ENCODE results near the gene IFI35.

The IFI35 gene

DNA sequence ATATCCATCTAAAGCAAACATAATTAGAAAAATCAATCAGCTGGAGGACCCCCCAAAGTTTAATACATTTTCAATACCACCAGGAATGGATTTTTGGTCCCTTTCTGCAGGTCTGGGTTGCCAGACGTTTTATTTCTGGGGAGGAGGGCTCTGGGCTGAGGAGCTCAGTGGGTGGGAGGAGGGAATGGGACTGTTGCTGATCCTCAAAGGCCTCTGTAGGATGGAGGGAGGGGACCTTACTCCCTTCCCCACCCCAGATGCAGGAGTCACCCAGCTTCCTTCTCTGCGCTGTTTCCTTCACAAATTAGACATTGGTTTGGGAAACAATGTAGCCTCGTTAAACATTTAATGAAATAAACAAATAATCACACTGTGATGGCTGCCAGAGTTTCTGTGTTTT, 25.1 kb downstream of the IFI35 start:
- Mint-ChIP-seq H3K9me3 (no peaks in the 10 kb centered on the region), H3K27ac (no peak overlapping the region), H3K4me3 (no peak overlapping the region), H3K4me1 (peaks cover 41% of the 10 kb centered on the region), H3K27me3 (ENCODE audit: low read depth) (no peaks in the 10 kb centered on the region), H3K36me3 (ENCODE audit: low read depth) (no peaks in the 10 kb centered on the region)
- TF ChIP-seq, protein P1, sequence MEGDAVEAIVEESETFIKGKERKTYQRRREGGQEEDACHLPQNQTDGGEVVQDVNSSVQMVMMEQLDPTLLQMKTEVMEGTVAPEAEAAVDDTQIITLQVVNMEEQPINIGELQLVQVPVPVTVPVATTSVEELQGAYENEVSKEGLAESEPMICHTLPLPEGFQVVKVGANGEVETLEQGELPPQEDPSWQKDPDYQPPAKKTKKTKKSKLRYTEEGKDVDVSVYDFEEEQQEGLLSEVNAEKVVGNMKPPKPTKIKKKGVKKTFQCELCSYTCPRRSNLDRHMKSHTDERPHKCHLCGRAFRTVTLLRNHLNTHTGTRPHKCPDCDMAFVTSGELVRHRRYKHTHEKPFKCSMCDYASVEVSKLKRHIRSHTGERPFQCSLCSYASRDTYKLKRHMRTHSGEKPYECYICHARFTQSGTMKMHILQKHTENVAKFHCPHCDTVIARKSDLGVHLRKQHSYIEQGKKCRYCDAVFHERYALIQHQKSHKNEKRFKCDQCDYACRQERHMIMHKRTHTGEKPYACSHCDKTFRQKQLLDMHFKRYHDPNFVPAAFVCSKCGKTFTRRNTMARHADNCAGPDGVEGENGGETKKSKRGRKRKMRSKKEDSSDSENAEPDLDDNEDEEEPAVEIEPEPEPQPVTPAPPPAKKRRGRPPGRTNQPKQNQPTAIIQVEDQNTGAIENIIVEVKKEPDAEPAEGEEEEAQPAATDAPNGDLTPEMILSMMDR (IDR thresholded peaks at IDR 0.05; ENCODE audit: unreplicated experiment in 3 of 3): no peak

DNA sequence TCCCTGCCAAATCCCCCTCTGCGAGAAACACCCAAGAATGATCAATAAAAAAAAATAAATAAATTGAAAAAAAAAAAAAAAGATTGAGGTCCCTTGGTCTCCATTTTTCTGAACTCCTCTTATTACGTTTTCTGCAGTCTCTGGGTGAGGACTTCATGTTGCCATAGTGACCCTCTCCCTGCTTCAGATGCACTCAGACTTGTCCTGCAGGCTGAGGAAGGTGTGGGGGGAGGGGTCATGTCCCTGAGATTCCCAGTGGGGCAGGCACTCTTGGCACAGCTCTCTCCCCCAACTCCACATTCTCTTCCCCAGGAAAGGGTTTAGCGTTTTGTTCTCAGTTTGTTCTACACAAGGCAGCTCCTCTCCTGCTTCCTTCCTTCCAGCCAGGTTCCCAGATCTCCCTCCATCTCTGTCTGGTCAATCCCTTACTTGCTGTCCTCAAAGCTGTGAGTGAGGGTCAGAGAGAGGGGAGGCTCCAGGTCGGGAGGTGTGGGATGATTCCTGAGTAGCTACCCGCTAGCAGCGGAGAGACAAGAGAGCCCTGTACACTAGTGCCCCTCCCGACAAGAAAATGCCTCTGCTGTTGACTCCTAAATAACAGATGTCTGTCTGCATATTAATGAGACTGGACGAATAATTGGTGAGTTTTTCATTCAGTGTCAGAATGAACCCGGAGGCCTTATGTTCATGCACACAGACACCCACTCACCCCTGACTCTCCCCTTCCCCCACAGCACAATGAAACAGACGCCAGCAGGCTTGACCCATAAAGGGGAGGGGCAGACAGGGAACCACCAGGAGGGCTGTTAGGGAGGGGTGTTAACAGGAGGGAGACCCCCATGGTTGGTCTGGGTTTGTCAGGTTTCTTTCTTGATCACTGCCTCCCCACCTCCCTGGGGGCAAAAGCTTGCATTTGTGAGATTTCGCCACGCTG, 27.6 kb downstream of the IFI35 start:
- TF ChIP-seq, protein P1 (IDR thresholded peaks at IDR 0.05; ENCODE audit: unreplicated experiment in 3 of 3): no peak
- Mint-ChIP-seq H3K27me3 (ENCODE audit: low read depth) (peaks cover 5% of the 10 kb centered on the region), H3K9me3 (no peaks in the 10 kb centered on the region), H3K4me1 (peaks cover 26% of the 10 kb centered on the region), H3K36me3 (ENCODE audit: low read depth) (no peaks in the 10 kb centered on the region), H3K4me3 (peak overlapping the region in 1 of 3 experiments; percentile 15), H3K27ac (peak overlapping the region; percentile 23 to 82 (median 58))

DNA sequence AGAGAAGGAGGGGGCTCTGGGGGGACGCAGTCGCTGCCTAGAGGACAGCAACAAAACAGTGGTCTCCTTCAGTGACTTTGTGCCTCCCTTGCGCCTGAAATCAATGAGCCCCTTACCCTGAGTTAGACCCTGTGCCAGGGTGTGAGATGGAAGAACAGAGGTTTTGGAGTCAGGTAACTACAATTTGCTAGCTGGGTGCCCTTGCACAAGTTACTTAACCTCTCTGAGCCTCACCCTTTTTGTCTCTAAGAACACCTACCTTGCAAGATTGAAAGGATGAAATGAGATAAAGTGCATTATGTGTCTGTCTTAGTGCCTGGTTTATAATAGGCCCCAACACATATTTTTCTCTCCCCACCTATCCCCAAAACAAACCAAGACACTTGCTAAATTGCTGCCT, 28.3 kb downstream of the IFI35 start:
- Mint-ChIP-seq H3K9me3 (no peaks in the 10 kb centered on the region), H3K27me3 (ENCODE audit: low read depth) (peaks cover 5% of the 10 kb centered on the region), H3K36me3 (ENCODE audit: low read depth) (no peaks in the 10 kb centered on the region), H3K27ac (peak overlapping the region in 1 of 3 experiments; percentile 82), H3K4me1 (peaks cover 24% of the 10 kb centered on the region), H3K4me3 (no peak overlapping the region)
- TF ChIP-seq, protein P1 (IDR thresholded peaks at IDR 0.05; ENCODE audit: unreplicated experiment in 3 of 3): no peak

DNA sequence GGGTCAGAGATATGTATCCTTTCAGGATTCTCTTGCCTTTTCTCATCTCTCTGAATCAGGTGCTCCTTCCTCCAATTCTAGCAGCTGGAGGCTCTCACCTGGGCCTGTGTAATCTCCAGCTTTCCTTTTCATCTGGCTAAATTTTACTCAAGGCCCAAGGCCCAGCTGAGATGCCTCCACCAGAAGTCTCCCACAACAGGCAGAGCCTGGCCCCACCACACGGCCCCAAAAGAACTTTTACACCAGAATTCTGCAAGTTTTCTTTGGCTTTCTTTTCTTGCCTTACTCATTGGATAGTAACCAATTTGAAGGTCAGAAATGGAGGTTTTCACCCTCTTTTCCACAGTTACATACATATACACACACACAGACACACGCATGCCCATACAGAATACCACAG, 33.1 kb downstream of the IFI35 start:
- H3K27ac Mint-ChIP-seq: no peak overlapping the region
- H3K4me1 Mint-ChIP-seq: peaks cover 4% of the 10 kb centered on the region
- H3K27me3 Mint-ChIP-seq (ENCODE audit: low read depth): peaks cover 5% of the 10 kb centered on the region
- H3K4me3 Mint-ChIP-seq: no peak overlapping the region
- no peaks in the 10 kb centered on the region for H3K36me3 Mint-ChIP-seq (ENCODE audit: low read depth)
- TF ChIP-seq, protein P1 (IDR thresholded peaks at IDR 0.05; ENCODE audit: unreplicated experiment in 3 of 3): no peak
- no peaks in the 10 kb centered on the region for H3K9me3 Mint-ChIP-seq

DNA sequence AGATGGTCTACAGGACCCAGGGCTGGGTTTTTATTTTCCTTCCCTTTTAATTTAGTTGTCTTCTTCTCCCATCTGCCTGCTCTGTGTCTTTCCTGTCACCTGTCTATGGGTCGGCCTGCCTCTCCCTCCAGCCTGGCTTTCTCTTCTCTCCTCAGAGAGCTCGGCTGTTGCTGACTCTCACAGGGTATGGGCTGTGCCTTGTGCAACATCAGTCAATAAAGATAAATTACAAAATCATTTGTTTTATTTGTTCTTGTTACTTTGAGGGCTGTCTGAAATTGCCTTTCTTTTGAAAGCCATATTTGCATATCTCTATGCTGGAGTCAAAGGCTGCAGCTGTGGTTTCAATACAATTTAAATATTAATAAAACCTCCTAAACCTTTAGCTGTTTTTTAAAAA, 34.1 kb downstream of the IFI35 start:
- no peaks in the 10 kb centered on the region for H3K4me1 Mint-ChIP-seq
- H3K36me3 Mint-ChIP-seq (ENCODE audit: low read depth): no peaks in the 10 kb centered on the region
- TF ChIP-seq, protein P1 (IDR thresholded peaks at IDR 0.05; ENCODE audit: unreplicated experiment in 3 of 3): no peak
- no peaks in the 10 kb centered on the region for H3K9me3 Mint-ChIP-seq
- peak overlapping the region in 1 of 3 experiments; percentile 18 for H3K27ac Mint-ChIP-seq
- peaks cover 5% of the 10 kb centered on the region for H3K27me3 Mint-ChIP-seq (ENCODE audit: low read depth)
- H3K4me3 Mint-ChIP-seq: no peak overlapping the region

All from nephron (organoid).